DMS 273 (cell line): Measurements from ENCODE around the gene SIM2.
"Not testable (repeated sequence)": the region's sequence is repeated elsewhere in the genome, so short reads cannot be mapped to it uniquely, and the experiment has no call there.

ENCODE experiments used
- DNase-seq: peaks from one replicate; lab custom pipeline; 2025; ENCODE audit not compliant: unreplicated experiment; lab: John Stamatoyannopoulos, UW

The SIM2 gene, protein sequence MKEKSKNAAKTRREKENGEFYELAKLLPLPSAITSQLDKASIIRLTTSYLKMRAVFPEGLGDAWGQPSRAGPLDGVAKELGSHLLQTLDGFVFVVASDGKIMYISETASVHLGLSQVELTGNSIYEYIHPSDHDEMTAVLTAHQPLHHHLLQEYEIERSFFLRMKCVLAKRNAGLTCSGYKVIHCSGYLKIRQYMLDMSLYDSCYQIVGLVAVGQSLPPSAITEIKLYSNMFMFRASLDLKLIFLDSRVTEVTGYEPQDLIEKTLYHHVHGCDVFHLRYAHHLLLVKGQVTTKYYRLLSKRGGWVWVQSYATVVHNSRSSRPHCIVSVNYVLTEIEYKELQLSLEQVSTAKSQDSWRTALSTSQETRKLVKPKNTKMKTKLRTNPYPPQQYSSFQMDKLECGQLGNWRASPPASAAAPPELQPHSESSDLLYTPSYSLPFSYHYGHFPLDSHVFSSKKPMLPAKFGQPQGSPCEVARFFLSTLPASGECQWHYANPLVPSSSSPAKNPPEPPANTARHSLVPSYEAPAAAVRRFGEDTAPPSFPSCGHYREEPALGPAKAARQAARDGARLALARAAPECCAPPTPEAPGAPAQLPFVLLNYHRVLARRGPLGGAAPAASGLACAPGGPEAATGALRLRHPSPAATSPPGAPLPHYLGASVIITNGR

DNA sequence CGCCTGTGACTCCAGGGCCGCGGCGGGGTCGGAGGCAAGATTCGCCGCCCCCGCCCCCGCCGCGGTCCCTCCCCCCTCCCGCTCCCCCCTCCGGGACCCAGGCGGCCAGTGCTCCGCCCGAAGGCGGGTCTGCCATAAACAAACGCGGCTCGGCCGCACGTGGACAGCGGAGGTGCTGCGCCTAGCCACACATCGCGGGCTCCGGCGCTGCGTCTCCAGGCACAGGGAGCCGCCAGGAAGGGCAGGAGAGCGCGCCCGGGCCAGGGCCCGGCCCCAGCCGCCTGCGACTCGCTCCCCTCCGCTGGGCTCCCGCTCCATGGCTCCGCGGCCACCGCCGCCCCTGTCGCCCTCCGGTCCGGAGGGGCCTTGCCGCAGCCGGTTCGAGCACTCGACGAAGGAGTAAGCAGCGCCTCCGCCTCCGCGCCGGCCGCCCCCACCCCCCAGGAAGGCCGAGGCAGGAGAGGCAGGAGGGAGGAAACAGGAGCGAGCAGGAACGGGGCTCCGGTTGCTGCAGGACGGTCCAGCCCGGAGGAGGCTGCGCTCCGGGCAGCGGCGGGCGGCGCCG lies at the start of gene SIM2:
SIM2 (plus strand) TSS at position 135 of the 565 bp plus-strand sequence. CDS start 632 bp downstream, outside the sequence.
- DNase-seq = peak; percentile 83

DNA sequence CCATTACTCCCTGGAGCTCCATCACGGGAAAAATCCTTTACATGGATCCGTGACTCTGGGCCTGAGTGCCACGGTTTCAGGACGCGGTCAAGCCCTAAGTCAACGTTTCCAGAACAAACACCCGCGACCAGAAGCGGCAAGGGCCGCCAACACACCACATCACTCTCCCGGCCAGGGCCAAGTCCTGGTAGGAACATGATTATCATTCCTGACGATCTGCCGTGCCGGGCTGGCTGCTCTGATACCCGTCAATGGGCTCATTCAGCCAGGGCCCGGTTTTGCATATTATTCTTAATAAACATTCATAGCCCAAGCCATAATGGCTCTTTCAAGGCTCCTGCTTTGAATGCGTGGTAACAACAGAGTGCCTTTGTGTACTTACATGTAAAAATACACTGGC lies 44.6 kb upstream of the SIM2 start:
- no peak for DNase-seq

DNA sequence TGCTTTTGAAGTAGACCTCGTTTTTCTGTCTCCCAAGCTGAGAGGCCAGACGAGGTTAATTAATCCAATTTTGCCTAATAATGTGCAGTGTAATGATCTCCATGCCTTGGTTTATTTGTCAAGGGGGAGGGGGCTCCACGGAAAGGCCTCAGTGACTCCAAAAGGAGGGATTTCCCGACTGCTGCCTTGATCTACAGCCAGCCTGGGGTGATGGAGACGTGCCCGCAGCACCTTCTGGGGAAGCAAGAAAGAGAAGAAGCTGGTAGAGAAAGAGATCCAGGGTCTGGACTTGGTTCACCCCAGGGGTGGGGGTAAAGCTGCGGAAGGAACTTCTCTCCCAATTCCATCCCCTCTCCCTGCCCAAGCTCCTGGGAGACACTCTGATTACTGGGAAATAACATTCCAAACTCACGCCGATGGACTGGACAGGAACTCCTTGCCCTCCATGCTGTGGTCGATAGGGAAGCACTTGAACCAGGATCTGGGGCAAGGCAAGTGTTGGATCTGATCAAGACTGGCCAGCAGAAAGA lies 44.1 kb upstream of the SIM2 start:
- DNase-seq = no peak

DNA sequence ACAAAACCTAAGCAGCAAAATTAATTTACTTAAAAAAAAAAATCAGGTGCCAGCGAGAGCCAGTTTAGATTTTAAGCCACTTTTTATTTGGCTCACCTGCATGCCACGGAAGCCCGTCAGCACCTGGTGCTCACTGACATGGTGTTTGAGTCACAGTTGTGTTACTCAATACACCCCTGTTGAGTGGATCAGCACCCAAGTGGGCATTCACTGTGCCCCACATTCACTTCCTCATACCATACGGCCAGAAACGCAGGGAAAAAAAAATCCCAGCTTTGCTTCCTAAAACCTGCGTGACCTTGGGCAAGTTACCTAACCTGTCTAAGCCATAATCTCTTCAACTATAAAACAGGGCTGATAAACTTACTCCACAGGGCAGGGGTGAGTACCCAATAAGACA lies 42.8 kb upstream of the SIM2 start:
- no peak for DNase-seq

DNA sequence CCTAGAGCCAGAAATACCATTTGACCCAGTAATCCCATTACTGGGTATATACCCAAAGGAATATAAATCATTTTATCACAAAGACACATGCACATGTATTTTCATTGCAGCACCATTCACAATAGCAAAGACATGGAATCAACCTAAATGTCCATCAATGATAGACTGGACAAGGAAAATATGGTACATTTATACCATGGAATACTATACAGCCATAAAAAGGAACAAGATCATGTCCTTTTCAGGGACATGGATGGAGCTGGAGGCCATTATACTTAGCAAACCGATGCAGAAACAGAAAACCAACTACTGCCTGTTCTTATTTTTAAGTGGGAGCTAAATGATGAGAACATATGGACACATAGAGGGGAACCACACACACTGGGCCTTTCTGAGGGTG lies 41.6 kb upstream of the SIM2 start:
- DNase-seq = not testable (repeated sequence)

DNA sequence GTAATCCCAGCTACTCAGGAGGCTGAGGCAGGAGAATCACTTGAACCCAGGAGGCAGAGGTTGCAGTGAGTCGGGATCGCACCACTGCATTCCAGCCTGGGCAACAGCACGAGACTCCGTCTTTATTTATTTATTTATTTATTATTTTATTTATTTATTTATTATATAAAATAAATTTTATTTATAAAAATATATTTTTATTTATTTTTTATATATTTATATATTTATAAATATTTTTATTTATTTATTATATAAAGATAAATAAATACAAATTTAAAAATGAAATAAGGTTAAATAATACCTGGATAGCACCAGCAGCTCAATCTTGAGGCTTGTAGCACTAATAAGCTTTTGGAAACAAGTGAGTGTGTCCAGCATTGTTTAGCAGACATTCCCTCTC lies 40.9 kb upstream of the SIM2 start:
- DNase-seq = no peak

DNA sequence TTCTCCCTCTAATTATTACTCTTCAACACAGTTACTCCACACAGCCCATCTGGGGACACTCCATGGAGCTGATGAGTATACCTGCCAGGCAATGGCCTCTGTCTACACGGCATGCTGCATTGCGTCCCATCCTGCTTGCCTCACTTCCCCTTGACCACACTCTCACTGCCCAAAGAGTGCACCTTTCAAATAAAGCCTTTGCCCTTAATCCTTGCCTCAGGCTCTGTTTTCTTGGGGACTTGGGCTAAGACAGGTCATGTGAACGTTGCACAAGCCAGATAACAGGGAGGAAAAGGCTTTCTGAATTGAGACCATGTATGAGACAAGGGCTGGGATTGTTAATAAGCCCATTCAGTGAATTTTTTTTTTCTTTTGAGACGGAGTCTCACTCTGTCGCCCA lies 40.0 kb upstream of the SIM2 start:
- no peak for DNase-seq

DNA sequence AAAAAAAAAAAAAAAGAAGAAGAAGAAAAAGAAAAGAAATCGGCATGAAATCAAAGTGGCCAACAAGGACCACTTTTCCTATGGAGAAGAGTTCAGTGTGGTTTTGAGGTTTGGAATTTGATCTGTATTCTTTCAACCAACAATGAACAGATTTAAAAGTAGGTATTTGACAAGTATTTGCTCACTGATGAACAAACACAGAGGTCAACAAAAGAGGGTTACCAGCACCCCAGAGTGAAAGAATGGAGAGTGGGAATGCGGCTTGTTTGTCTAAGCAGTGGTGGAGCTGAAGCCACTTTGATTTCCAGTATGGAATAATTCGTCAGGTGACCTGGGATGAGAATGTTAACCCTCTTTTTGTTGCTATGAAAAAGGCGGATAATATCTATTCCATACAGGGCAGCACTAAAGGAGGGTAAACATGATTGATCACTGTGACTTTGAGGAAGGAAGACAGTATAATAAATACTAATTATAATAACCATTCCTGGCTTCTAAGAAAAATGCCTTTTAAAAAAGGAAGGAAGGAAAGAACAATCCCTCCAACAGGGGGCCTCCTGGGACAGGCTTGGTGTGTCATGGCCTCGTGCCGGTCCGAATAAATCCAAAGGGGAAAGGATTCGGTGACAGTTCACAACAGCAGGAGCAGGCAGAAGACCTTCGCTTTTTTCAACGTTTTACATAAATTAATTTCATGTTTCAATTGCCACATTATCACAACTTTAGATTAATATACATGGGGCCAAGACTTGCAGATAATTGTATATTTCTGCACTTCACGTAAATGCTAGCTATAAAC lies 37.2 kb upstream of the SIM2 start:
- DNase-seq = peak; percentile 80

DNA sequence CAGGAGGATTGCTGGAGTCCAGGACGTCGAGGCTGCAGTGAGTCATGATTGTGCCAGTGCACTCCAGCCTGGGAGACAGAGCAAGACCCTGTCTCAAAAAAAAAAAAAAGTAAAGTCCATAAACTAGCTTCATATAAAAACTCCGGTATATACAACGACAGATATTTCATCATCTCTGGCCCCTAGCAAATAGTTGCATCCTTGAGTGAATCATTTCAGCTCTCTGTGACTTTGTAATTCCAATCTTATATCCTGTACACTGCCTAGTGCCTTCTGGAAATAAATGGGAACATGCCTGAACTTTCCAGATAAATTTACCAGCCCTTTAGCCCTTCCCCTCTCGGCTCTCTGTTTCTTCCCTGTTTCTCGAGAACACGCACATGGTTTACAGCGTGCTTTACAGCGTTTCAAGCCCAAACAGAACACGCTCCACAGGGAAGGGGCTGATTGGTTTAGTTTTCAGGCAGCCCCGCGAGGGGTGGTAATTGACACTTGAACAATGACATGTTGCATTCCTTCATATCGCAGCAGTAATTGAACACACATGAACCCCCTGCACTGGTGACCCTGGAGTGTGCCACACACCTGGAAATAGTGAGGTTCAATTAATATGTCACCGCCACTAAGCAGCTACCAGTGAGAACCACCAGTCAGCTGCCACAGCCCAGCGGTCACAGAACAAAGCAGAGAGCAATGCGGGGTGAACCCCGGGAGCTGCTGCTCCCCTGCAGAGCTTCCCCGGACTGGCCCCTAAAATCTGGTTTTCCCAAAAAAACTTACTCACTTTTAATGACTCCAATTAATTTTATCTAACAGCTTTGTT lies 35.7 kb upstream of the SIM2 start:
- no peak for DNase-seq

DNA sequence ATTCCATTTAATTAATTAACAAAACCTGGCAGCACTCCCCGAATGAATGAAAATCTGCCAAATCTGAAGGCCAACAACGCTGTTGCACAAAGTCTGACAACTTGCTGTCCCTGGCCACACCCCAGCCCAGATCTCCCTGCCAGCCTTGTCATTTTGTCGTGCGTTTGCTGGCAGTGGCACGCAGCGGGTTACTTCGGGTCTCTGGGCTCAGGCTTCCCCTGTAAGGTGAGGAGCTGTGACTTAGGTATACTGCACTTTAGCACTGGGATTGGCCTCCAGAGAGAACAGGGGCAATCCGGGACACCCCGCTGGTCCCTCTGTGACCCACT lies 34.3 kb upstream of the SIM2 start:
- no peak for DNase-seq

DNA sequence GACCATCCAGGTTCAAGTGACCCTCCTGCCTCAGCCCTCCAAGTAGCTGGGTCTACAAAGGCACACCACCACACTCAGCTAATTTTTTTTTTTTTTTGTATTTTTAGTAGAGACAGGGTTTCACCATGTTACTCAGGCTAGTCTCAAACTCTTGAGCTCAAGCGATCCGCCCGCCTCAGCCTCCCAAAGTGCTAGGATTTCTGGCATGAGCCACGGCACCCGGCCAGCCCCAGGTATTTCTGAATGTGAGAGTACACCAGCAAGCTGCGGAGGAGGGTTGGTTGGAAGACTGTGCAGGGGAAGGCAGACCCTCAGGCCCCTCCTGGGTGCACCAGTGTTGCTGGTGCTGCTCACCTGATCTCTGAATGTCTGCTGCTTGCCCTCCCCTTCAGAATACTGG lies 33.1 kb upstream of the SIM2 start:
- DNase-seq = no peak

DNA sequence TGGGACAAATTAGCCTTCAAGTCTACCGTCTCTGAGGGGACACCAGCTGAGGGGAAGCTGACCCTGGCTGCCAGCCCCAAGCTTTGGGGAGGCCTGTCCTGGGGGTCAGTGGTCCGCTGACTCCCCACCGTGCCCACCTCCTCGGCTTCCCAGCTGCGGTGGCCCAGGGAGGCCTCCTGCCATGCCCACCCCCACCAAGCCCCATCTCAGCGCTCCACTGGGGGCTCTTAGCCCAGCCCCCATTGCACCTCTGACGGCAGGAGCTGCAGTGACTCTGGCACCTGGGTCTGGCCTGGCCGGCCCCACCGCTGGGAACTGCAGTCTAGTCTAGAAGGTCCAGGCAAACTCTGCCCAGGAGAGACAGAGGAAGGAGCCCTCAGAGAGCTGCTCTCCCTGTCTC lies 30.2 kb upstream of the SIM2 start:
- no peak for DNase-seq

DNA sequence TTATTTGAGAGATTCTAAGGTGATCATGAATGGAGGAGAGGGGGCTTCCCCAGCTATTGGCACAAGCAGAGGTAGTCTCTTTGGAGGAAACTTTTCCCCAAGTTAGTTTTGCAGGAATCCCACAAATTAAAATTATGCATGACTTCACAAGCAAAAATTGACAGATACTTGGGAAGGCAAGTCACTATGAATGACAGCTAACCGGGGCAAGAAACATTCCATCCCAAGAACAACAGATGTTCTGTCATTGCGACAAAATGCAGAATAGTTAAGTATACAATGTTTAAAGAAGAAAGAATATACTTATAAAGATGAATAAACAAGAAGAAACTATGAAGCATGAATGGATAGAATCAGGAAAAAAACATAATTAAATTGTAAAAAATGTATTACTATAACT lies 27.1 kb upstream of the SIM2 start:
- DNase-seq = no peak

DNA sequence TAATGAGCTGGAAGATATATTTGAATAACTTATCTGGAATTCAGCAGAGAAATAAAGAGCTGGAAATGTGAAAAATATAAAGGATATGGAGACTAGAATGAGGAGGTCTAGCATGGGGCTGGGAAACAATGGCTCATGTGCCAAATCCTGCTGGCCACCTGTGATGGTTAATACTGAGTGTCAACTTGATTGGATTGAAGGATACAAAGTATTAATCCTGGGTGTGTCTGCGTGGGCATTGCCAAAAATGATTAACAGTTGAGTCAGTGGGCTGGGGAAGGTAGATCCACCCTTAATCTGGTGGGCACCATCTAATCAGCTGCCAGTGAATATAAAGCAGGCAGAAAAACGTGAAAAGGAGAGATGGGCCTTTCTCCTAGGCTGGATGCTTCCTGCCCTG lies 26.6 kb upstream of the SIM2 start:
- not testable (repeated sequence) for DNase-seq

DNA sequence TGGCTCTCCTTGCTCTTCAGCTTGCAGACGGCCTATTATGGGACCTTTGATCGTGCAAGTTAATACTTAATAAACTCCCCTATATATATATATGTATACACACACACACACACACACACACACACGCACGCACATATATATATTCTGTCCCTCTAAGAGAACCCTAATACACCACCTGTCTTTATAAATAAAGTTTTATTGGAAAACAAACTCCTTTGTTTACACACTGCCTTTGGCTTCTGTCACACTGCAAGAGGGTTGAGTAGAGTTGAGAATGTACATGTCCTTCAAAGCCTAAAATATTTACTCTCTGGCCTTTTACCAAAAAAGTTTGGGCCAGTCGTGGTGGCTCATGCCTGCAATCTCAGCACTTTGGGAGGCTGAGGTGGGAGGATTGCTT lies 26.2 kb upstream of the SIM2 start:
- DNase-seq = no peak

DNA sequence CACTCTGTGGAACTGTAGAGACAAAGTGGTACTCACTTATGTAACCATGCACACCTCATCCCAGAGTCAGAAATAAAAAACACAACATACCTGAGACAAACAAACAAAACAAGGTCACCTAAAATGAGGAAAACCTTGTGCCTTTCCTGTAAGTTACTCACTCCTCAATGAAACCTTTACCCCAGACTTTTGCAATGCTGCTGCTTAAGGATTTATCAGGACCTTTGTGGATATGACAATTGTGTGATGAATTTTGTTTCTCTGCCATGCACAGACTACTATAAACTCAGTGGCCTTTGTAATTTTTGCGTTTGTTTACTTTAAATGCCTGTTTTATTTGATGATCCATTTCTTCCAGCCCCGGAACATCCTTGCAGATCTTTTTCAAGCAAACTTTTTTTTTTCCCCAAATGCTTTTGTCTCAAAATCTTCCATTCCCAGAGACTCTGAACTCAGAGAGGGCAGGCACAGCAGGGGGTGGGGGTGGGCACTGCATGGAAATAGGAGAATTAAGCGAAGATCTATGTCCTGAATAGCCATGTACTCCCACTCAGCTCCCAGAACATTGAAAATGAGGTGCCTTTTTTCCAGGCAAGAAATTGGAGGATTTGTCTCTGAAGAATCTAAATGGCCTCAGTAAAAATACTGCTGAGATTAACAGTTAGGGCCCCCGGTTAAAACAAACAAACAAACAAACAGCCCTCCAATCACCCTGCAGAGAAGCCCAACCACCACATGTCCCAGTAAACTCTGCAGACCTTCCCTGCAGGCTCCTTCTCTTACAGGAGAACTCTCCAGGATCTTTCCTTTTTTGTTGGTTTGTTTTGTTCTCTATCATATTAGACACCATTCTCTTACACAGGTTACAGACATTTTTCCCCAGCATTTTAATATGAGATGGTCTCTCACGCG lies 22.6 kb upstream of the SIM2 start:
- no peak for DNase-seq

DNA sequence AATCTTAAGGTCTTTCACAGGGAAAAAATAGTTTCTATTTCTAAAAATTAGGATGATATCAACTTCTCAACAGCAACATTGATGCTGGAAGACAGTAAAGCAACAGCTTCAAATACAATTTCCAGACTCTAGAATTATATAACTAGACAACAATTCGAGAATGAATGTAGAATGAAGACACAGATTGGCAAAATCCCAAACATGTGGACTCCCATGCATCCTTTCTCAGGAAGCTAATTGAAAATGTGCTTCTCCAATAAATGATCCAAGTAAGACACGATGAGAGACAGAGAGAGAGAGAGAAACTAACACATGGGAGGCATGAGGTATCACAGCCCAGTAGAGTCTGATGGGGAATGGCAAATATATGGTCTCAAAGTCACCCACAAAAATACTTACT lies 21.5 kb upstream of the SIM2 start:
- DNase-seq = no peak

DNA sequence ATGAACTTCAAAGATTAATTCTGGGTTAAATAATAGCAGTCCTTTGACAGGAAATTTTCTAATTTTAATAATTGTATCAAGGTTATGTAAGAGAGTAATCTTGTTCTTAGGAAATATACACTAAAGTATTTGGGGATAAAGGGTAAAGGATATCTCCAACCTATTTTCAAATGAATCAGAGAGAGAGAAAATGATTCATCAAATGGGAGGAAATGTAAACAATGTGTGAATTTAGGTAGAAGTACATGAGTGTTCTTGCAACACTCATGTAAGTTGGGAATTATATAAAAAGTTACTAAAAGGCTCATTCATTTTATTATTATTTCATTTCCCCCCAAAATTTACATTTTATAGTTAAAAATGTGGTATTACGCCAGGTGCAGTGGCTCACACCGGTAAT lies 20.4 kb upstream of the SIM2 start:
- DNase-seq = no peak

DNA sequence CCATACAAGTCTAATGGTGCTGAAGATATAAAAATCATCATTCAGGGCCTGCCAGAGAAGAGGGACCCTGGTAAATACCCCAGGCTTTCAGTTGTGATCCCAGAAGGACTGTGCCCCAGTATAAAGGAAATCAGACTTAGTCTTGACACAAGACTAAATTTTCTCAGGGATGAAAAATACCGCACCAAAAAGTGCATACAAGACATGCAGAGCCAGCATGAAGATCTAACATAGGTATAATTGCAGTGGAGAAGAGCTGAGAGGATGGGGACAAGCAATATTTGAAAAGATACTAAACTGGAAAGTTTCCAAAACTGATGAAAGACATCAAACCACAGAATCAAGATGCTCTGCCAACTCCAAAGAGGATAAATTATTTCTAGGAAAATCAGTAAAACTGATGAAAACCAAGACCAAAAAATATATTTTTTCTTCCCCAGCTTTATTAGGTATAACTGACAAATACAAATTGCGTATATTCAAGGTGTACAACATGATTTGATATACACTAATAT lies 17.7 kb upstream of the SIM2 start:
- no peak for DNase-seq
